IMR-90 (cell line): ENCODE measurements around the gene DOCK1. TPM values are rescaled to one million over a fixed set of nuclear protein-coding genes. Genes with fewer than 3 reads are reported as not detected.

Experiments
- ATAC-seq: fragments of 200-7000 bp; cut with Tn5 transposase; 2 replicates; pipeline ENCODE4 v1.9.1; 2020; ENCODE audit warnings: low read depth, mild to moderate bottlenecking, moderate library complexity
- BruUV-seq: library from RNA; stranded (reverse); fragments of 400-500 nt; replicated peaks from 2 replicates; lab custom pipeline; 2021; lab: Mats Ljungman, UMichigan
- CTCF ChIA-PET: fragments of 300-600 bp; formaldehyde crosslinking; extraction: SDS; loops from one replicate; lab custom pipeline; 2021; ENCODE audit warnings: antibody characterized with exemption; lab: Yijun Ruan, JAX
- POLR2A ChIA-PET: fragments of 300-600 bp; sonication (Branson Sonifier 250); formaldehyde crosslinking; loops from one replicate; lab custom pipeline; 2022; ENCODE audit warnings: antibody characterized with exemption; ENCODE audit not compliant: unreplicated experiment; lab: Charles Lee
- DNase-seq: peaks from one replicate; pipeline ENCODE4 v3.0.0; 2013
- H2AFZ ChIP-seq: replicated peaks from 2 replicates; pipeline ENCODE3; 2013; ENCODE audit warnings: low read length, mild to moderate bottlenecking; ENCODE audit not compliant: poor library complexity
- H2AK5ac ChIP-seq: 2 replicates; pipeline ENCODE4 v1.6.1; 2013; ENCODE audit warnings: low read depth, low read length, inconsistent platforms
- H2AK9ac ChIP-seq: replicated peaks from 2 replicates; pipeline ENCODE3; 2013; ENCODE audit warnings: mild to moderate bottlenecking, low read depth, low read length, moderate library complexity; ENCODE audit not compliant: poor library complexity
- H2BK120ac ChIP-seq: 2 replicates; pipeline ENCODE4 v1.6.1; 2013; ENCODE audit warnings: low read depth, low read length, inconsistent platforms
- H2BK15ac ChIP-seq: 3 replicates; pipeline ENCODE4 v1.6.1; 2013; ENCODE audit warnings: low read depth, low read length, inconsistent platforms
- H2BK20ac ChIP-seq: 2 replicates; pipeline ENCODE4 v1.6.1; 2013; ENCODE audit warnings: low read depth, mild to moderate bottlenecking, inconsistent platforms, low read length, moderate library complexity
- H2BK5ac ChIP-seq: 2 replicates; pipeline ENCODE4 v1.6.1; 2013; ENCODE audit warnings: mild to moderate bottlenecking, low read depth, low read length, inconsistent platforms; ENCODE audit not compliant: poor library complexity, severe bottlenecking
- H3K14ac ChIP-seq: replicated peaks from 2 replicates; pipeline ENCODE4 v1.6.1; 2013; ENCODE audit warnings: low read depth, low read length, inconsistent platforms
- H3K18ac ChIP-seq: 2 replicates; pipeline ENCODE4 v1.6.1; 2013; ENCODE audit warnings: low read depth, low read length, control low read depth
- H3K23ac ChIP-seq: 2 replicates; pipeline ENCODE4 v1.6.1; 2013; ENCODE audit warnings: low read depth, low read length, inconsistent platforms
- H3K27ac ChIP-seq: 2 replicates; pipeline ENCODE4 v1.5.1; 2013; ENCODE audit warnings: mild to moderate bottlenecking, control low read depth, low read length; ENCODE audit not compliant: insufficient read depth
- H3K27me3 ChIP-seq: 2 replicates; pipeline ENCODE4 v1.6.1; 2013; ENCODE audit warnings: low read length; ENCODE audit not compliant: control insufficient read depth, insufficient read depth
- H3K36me3 ChIP-seq: 2 replicates; pipeline ENCODE4 v1.6.1; 2013; ENCODE audit warnings: low read length, mixed read lengths; ENCODE audit not compliant: control insufficient read depth, insufficient read depth
- H3K4ac ChIP-seq: 2 replicates; pipeline ENCODE4 v1.6.1; 2013; ENCODE audit warnings: low read depth, low read length, inconsistent platforms
- H3K4me1 ChIP-seq: 2 replicates; pipeline ENCODE4 v1.6.1; 2013; ENCODE audit warnings: low read length, mixed read lengths; ENCODE audit not compliant: control insufficient read depth, insufficient read depth
- H3K4me2 ChIP-seq: 2 replicates; pipeline ENCODE4 v1.6.1; 2013; ENCODE audit warnings: low read depth, mild to moderate bottlenecking, control low read depth, low read length, moderate library complexity
- H3K4me3 ChIP-seq: 2 replicates; pipeline ENCODE4 v1.5.1; 2013; ENCODE audit warnings: low read depth, mild to moderate bottlenecking, control low read depth, low read length, moderate library complexity; ENCODE audit not compliant: insufficient read depth
- H3K56ac ChIP-seq: 2 replicates; pipeline ENCODE4 v1.6.1; 2013; ENCODE audit warnings: low read length, inconsistent platforms; ENCODE audit not compliant: insufficient read depth; ENCODE audit errors: extremely low read depth
- H3K79me1 ChIP-seq, 2 experiments: 2 replicates each; pipeline ENCODE4 v1.6.1; 2013; ENCODE audit warnings: low read length in 2 of 2, inconsistent platforms in 1 of 2, low read depth in 1 of 2
- H3K9ac ChIP-seq: 2 replicates; pipeline ENCODE4 v1.6.1; 2013; ENCODE audit warnings: low read depth, low read length, control low read depth
- H3K9me1 ChIP-seq: 2 replicates; pipeline ENCODE4 v1.6.1; 2013; ENCODE audit warnings: low read length, inconsistent platforms; ENCODE audit not compliant: insufficient read depth
- H3K9me3 ChIP-seq: 2 replicates; pipeline ENCODE4 v1.6.1; 2013; ENCODE audit warnings: low read length; ENCODE audit not compliant: control insufficient read depth, insufficient read depth
- H4K20me1 ChIP-seq: 2 replicates; pipeline ENCODE4 v1.6.1; 2013; ENCODE audit warnings: low read length, inconsistent platforms; ENCODE audit not compliant: insufficient read depth
- H4K5ac ChIP-seq: 2 replicates; pipeline ENCODE4 v1.6.1; 2013; ENCODE audit warnings: mild to moderate bottlenecking, low read depth, low read length, control low read depth
- H4K8ac ChIP-seq, 2 experiments: 2 replicates each; pipeline ENCODE4 v1.6.1; 2013; ENCODE audit warnings: low read depth in 2 of 2, low read length in 2 of 2, control low read depth in 1 of 2, inconsistent platforms in 1 of 2
- H4K91ac ChIP-seq: 2 replicates; pipeline ENCODE4 v1.6.1; 2013; ENCODE audit warnings: low read depth, low read length, inconsistent platforms; ENCODE audit not compliant: insufficient read depth
- MAZ ChIP-seq: IDR thresholded peaks from 2 replicates; pipeline ENCODE4 v1.6.1; 2012; ENCODE audit warnings: low read depth, mild to moderate bottlenecking, low read length, improper control_type of control experiment, moderate library complexity, borderline replicate concordance
- NFE2L2 ChIP-seq: fragments of 150-350 bp; IDR thresholded peaks from 2 replicates; pipeline ENCODE4 v1.6.1; 2016; ENCODE audit warnings: low read depth, mild to moderate bottlenecking, low read length
- SMC3 ChIP-seq: fragments of 150-350 bp; IDR thresholded peaks from 2 replicates; pipeline ENCODE4 v1.6.1; 2016; ENCODE audit warnings: low read depth, mild to moderate bottlenecking, antibody characterized with exemption, low read length, moderate library complexity
- WGBS, 2 experiments: methylation state at CpG; one replicate each; pipeline versions ENCODE4 v1.1.5 to v1.1.7; 2013; ENCODE audit warnings: missing lambda C conversion rate in 2 of 2; ENCODE audit not compliant: insufficient read length in 1 of 2; ENCODE audit errors: extremely low coverage in 2 of 2; 5-methylcytosine and 5-hydroxymethylcytosine counted together
- dilution Hi-C: fragments of 300-500 bp; cut with HindIII; formaldehyde crosslinking; loops from one replicate; pipeline ENCODE4 v1.14.3; 2018; ENCODE audit warnings: low sequenced_read_pairs; ENCODE audit not compliant: unreplicated experiment
- in situ Hi-C: fragments of 300-500 bp; cut with MboI; formaldehyde crosslinking; loops from 3 replicates; pipeline ENCODE4 v1.14.3; 2019; ENCODE audit warnings: low sequenced_read_pairs, inconsistent platforms, mixed read lengths
- intact Hi-C: fragments of 100-400 bp; cut with micrococcal nuclease; formaldehyde crosslinking; loops from 2 replicates; pipeline ENCODE4 v1.10.0; 2022
- polyA plus RNA-seq, 3 experiments: library from polyadenylated mRNA; depleted of rRNA; stranded (reverse); fragments of >200 nt; gene quantifications; 2 replicates each; pipeline ENCODE4 v1.2.3, GENCODE V29; 2012; ENCODE audit warnings: low replicate concordance in 1 of 3
- total RNA-seq: library from RNA; depleted of rRNA; stranded (reverse); fragments of >200 nt; gene quantifications from 2 replicates; pipeline ENCODE4 v1.2.3, GENCODE V29; 2012
- TF ChIP-seq, protein P1 (sequence below): fragments of 150-350 bp; IDR thresholded peaks from 2 replicates; pipeline ENCODE4 v1.6.1; 2016; ENCODE audit warnings: low read depth, mild to moderate bottlenecking, low read length, moderate library complexity, borderline replicate concordance

The DOCK1 gene
- total and polyA plus RNA-seq, 2 of the 4 experiments (the other 2 are of a cell fraction) = 28.2 to 71.0 TPM

DNA sequence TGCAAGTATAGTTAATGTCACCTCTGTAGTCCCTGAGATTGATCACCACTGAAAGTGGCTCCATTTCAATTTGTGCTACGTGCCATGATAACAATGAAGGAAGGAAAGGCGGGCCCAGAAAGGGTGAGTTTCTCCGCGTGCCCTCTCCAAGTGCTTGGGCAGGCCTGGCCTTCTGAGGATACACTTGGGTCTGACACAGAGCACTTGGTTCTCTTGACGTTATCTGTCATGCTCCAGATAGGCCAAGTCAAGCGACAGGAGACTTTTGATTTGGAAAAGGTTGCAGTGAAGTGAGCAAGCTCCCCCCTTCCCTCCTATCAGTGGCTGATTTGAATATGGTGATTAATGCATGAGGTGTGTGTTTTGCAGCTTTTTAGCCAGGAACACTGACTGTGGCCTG is 452.0 kb downstream of the DOCK1 start:
- H3K4me1 ChIP-seq = no peaks in the 10 kb centered on the region
- intact Hi-C loops = no loop called here
- H3K4ac ChIP-seq = no peak overlapping the region
- no peaks in the 10 kb centered on the region for H3K9me3 ChIP-seq
- ChIA-PET POLR2A (no interaction called here), CTCF (no interaction called here)
- no peak overlapping the region for H2AK9ac ChIP-seq
- H3K9me1 ChIP-seq = peaks cover 7% of the 10 kb centered on the region; the same call in 1 of the 2 replicates
- H3K18ac ChIP-seq = no peak overlapping the region
- in situ Hi-C loops = no loop called here
- no peak overlapping the region for H4K8ac ChIP-seq
- no peak overlapping the region for H2AK5ac ChIP-seq
- no peaks in the 10 kb centered on the region for H4K20me1 ChIP-seq
- no peak overlapping the region for H3K4me2 ChIP-seq
- dilution Hi-C loops = no loop called here
- no peak overlapping the region for H4K91ac ChIP-seq
- H3K4me3 ChIP-seq = no peak overlapping the region
- H3K23ac ChIP-seq = no peak overlapping the region
- no peak overlapping the region for H2AFZ ChIP-seq
- H3K14ac ChIP-seq = no peak overlapping the region
- H3K27ac ChIP-seq = no peak overlapping the region
- TF ChIP-seq MAZ (no peak), NFE2L2 (no peak), SMC3 (no peak)
- TF ChIP-seq, protein P1, sequence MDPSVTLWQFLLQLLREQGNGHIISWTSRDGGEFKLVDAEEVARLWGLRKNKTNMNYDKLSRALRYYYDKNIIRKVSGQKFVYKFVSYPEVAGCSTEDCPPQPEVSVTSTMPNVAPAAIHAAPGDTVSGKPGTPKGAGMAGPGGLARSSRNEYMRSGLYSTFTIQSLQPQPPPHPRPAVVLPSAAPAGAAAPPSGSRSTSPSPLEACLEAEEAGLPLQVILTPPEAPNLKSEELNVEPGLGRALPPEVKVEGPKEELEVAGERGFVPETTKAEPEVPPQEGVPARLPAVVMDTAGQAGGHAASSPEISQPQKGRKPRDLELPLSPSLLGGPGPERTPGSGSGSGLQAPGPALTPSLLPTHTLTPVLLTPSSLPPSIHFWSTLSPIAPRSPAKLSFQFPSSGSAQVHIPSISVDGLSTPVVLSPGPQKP = no peak
- no peak overlapping the region for H3K9ac ChIP-seq
- no peak overlapping the region for H3K56ac ChIP-seq
- no peak overlapping the region for H2BK15ac ChIP-seq
- no peak for DNase-seq
- no CpG with 5 or more reads among the region's 6 CpGs for WGBS, 2 experiments
- no peaks in the 10 kb centered on the region for H3K27me3 ChIP-seq
- no peak overlapping the region for H2BK5ac ChIP-seq
- H2BK120ac ChIP-seq = no peak overlapping the region
- H3K79me1 ChIP-seq = no peaks in the 10 kb centered on the region
- peaks cover 21% of the 10 kb centered on the region for H3K36me3 ChIP-seq
- ATAC-seq = no peak
- no peak overlapping the region for H2BK20ac ChIP-seq
- H4K5ac ChIP-seq = no peak overlapping the region
- BruUV-seq = no TSS peak
